HG03558 (cell line): Measurements from ENCODE around the gene ACAP3.
"Not testable (repeated sequence)": the region's sequence is repeated elsewhere in the genome, so short reads cannot be mapped to it uniquely, and the experiment has no call there.

Experiments
- ATAC-seq: cut with Tn5 transposase; IDR thresholded peaks from one replicate; pipeline ENCODE4 v1.9.1; 2021; ENCODE audit warnings: moderate number of reproducible peaks; ENCODE audit not compliant: unreplicated experiment; ENCODE audit errors: extremely low read depth

The ACAP3 gene

GRCh38 chr1:1253972-1254666 is 53.6 kb downstream of the ACAP3 start:
- ATAC-seq = no peak

- no peak for ATAC-seq
Measured at GRCh38 chr1:1253314-1253713, 54.4 kb downstream of the ACAP3 start.

- ATAC-seq = peak; percentile 55
Measured at GRCh38 chr1:1250786-1251284, 56.9 kb downstream of the ACAP3 start.

GRCh38 chr1:1248009-1248913 is 59.5 kb downstream of the ACAP3 start:
- ATAC-seq = not testable (repeated sequence)

GRCh38 chr1:1247341-1247913 is 60.3 kb downstream of the ACAP3 start:
- no peak for ATAC-seq

GRCh38 chr1:1246577-1247340 is 61.0 kb downstream of the ACAP3 start, which contains the start of gene C1QTNF12:
Gene C1QTNF12, minus strand, starts transcription at chr1:1246722. Its CDS starts 32 bp downstream, at chr1:1246690.
- no peak for ATAC-seq

GRCh38 chr1:1245817-1246576 is 61.7 kb downstream of the ACAP3 start:
- ATAC-seq = no peak

- ATAC-seq = no peak
Measured at GRCh38 chr1:1245178-1245816, 62.4 kb downstream of the ACAP3 start.

- ATAC-seq = no peak
Measured at GRCh38 chr1:1244192-1244811, 63.4 kb downstream of the ACAP3 start.

- ATAC-seq = no peak
Measured at GRCh38 chr1:1243807-1244191, 63.9 kb downstream of the ACAP3 start.

- ATAC-seq = no peak
Measured at GRCh38 chr1:1243266-1243660, 64.5 kb downstream of the ACAP3 start.

- no peak for ATAC-seq
Measured at GRCh38 chr1:1242461-1243265, 65.1 kb downstream of the ACAP3 start.
